ENCODE measurements around the gene CT45A8.
"Not testable (repeated sequence)": the region's sequence is repeated elsewhere in the genome, so short reads cannot be mapped to it uniquely, and the experiment has no call there.

CT45A8 gene

GRCh38 chrX:135888976-135889375, 34.6 kb upstream of the CT45A8 start:
- H3K9me3 ChIP-seq (ENCODE audit: insufficient read depth, low read length); H3K27ac ChIP-seq (ENCODE audit: low read length); H4K20me1 ChIP-seq (ENCODE audit: insufficient read depth, low read length); H3K4me1 ChIP-seq (ENCODE audit: low read length); H3K27me3 ChIP-seq (ENCODE audit: low read depth, low read length); H2AFZ ChIP-seq (ENCODE audit: low read depth, low read length); H3K36me3 ChIP-seq (replicated peaks; ENCODE audit: low read depth, low read length): not testable (repeated sequence)
- Histone ChIP-seq H3K4me2 (ENCODE audit: low read length) (peak overlapping the region; percentile 67), H3K4me3 (ENCODE audit: low read length) (peak overlapping the region; percentile 71), H3K79me2 (ENCODE audit: low read length) (peaks cover 12% of the 10 kb centered on the region), H3K9ac (ENCODE audit: low read length) (peak overlapping the region; percentile 39; the same call in 1 of the 2 replicates)
- peak; percentile 39 for TF ChIP-seq CTCF (IDR thresholded peaks at IDR 0.05; ENCODE audit: low read depth, low read length)

- Histone ChIP-seq H3K27ac (ENCODE audit: low read length) (peak overlapping the region; percentile 59), H3K79me2 (ENCODE audit: low read length) (peaks cover 12% of the 10 kb centered on the region), H3K4me2 (ENCODE audit: low read length) (peak overlapping the region; percentile 47), H3K9ac (ENCODE audit: low read length) (peak overlapping the region; percentile 74), H3K4me3 (ENCODE audit: low read length) (peak overlapping the region; percentile 70)
- H3K9me3 ChIP-seq (ENCODE audit: insufficient read depth, low read length); H3K4me1 ChIP-seq (ENCODE audit: low read length); H4K20me1 ChIP-seq (ENCODE audit: insufficient read depth, low read length); H3K36me3 ChIP-seq (replicated peaks; ENCODE audit: low read depth, low read length); H3K27me3 ChIP-seq (ENCODE audit: low read depth, low read length); H2AFZ ChIP-seq (ENCODE audit: low read depth, low read length): not testable (repeated sequence)
These were observed 33.9 kb upstream of the CT45A8 start for GRCh38 chrX:135888230-135888629.

- not testable (repeated sequence) for H3K27me3 ChIP-seq (ENCODE audit: low read depth, low read length); H3K9ac ChIP-seq (ENCODE audit: low read length); H2AFZ ChIP-seq (ENCODE audit: low read depth, low read length); H4K20me1 ChIP-seq (ENCODE audit: insufficient read depth, low read length); H3K36me3 ChIP-seq (replicated peaks; ENCODE audit: low read depth, low read length); H3K4me2 ChIP-seq (ENCODE audit: low read length); H3K79me2 ChIP-seq (ENCODE audit: low read length); H3K9me3 ChIP-seq (ENCODE audit: insufficient read depth, low read length); H3K4me3 ChIP-seq (ENCODE audit: low read length); H3K4me1 ChIP-seq (ENCODE audit: low read length); H3K27ac ChIP-seq (ENCODE audit: low read length)
These were observed 28.4 kb upstream of the CT45A8 start for GRCh38 chrX:135882741-135883140.

DNA sequence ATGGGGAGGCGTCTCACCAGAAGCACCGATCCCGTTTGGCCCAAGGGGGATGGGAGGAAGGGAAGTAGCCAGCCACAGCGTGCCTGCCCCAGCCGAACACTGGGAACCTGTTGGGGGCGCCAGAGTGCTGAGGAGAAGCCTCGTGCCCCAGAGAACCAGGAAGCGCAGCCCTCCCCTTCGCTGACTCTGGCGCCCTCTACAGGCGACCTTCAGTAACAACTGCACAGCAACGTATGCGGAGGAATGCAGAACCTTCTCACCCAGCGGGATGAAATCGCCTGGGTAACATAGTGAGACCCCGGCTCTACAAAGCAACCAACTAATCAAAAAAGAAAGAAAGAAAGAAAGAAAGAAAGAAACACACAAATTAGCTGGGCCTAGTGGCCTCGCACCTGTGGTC, 17.4 kb upstream of the CT45A8 start, which contains the start of gene CT45A9:
Gene CT45A9, minus strand, starts transcription at position 101 of the 400 bp plus-strand sequence. CDS start 3,751 bp downstream, outside the sequence.
- not testable (repeated sequence) for H4K20me1 ChIP-seq (ENCODE audit: insufficient read depth, low read length); H3K27me3 ChIP-seq (ENCODE audit: low read depth, low read length); H3K36me3 ChIP-seq (replicated peaks; ENCODE audit: low read depth, low read length); H3K4me2 ChIP-seq (ENCODE audit: low read length); H3K9me3 ChIP-seq (ENCODE audit: insufficient read depth, low read length); H3K9ac ChIP-seq (ENCODE audit: low read length); H3K4me3 ChIP-seq (ENCODE audit: low read length); H3K27ac ChIP-seq (ENCODE audit: low read length); H3K4me1 ChIP-seq (ENCODE audit: low read length); H3K79me2 ChIP-seq (ENCODE audit: low read length); H2AFZ ChIP-seq (ENCODE audit: low read depth, low read length)

DNA sequence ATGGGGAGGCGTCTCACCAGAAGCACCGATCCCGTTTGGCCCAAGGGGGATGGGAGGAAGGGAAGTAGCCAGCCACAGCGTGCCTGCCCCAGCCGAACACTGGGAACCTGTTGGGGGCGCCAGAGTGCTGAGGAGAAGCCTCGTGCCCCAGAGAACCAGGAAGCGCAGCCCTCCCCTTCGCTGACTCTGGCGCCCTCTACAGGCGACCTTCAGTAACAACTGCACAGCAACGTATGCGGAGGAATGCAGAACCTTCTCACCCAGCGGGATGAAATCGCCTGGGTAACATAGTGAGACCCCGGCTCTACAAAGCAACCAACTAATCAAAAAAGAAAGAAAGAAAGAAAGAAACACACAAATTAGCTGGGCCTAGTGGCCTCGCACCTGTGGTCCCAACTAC, 17.2 kb downstream of the CT45A8 start, which contains the start of gene CT45A7:
Gene CT45A7, minus strand, starts transcription at position 101 of the 400 bp plus-strand sequence. CDS start 3,747 bp downstream, outside the sequence.
- H4K20me1 ChIP-seq (ENCODE audit: insufficient read depth, low read length), result not testable (repeated sequence)

GRCh38 chrX:135819912-135820311, 34.4 kb downstream of the CT45A8 start, which contains the start of gene CT45A2:
Gene CT45A2 (minus strand): TSS chrX:135820012. CDS start chrX:135816265, 3,747 bp downstream.
- H3K27ac ChIP-seq (ENCODE audit: low read length); H3K9ac ChIP-seq (ENCODE audit: low read length); H2AFZ ChIP-seq (ENCODE audit: low read depth, low read length): not testable (repeated sequence)

More for the DNA sequence above, 17.2 kb downstream of the CT45A8 start, which contains the start of gene CT45A7:
- not testable (repeated sequence) for H3K4me2 ChIP-seq (ENCODE audit: low read length); H3K9ac ChIP-seq (ENCODE audit: low read length); H3K79me2 ChIP-seq (ENCODE audit: low read length); H2AFZ ChIP-seq (ENCODE audit: low read depth, low read length); H3K4me3 ChIP-seq (ENCODE audit: low read length); H3K4me1 ChIP-seq (ENCODE audit: low read length); H3K27me3 ChIP-seq (ENCODE audit: low read depth, low read length); H3K9me3 ChIP-seq (ENCODE audit: insufficient read depth, low read length); H3K36me3 ChIP-seq (replicated peaks; ENCODE audit: low read depth, low read length); H3K27ac ChIP-seq (ENCODE audit: low read length)

DNA sequence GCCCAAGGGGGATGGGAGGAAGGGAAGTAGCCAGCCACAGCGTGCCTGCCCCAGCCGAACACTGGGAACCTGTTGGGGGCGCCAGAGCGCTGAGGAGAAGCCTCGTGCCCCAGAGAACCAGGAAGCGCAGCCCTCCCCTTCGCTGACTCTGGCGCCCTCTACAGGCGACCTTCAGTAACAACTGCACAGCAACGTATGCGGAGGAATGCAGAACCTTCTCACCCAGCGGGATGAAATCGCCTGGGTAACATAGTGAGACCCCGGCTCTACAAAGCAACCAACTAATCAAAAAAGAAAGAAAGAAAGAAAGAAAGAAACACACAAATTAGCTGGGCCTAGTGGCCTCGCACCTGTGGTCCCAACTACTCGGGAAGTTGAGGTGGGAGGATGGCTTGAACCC, 51.7 kb downstream of the CT45A8 start, which contains the start of gene CT45A6:
Gene CT45A6, minus strand, starts transcription at position 101 of the 400 bp plus-strand sequence. CDS start 3,794 bp downstream, outside the sequence.
- not testable (repeated sequence) for H3K4me2 ChIP-seq (ENCODE audit: low read length); H3K9me3 ChIP-seq (ENCODE audit: insufficient read depth, low read length); H3K36me3 ChIP-seq (replicated peaks; ENCODE audit: low read depth, low read length); H4K20me1 ChIP-seq (ENCODE audit: insufficient read depth, low read length); H3K27me3 ChIP-seq (ENCODE audit: low read depth, low read length); H2AFZ ChIP-seq (ENCODE audit: low read depth, low read length); H3K4me3 ChIP-seq (ENCODE audit: low read length); H3K9ac ChIP-seq (ENCODE audit: low read length); H3K4me1 ChIP-seq (ENCODE audit: low read length); H3K79me2 ChIP-seq (ENCODE audit: low read length); H3K27ac ChIP-seq (ENCODE audit: low read length)

More at GRCh38 chrX:135819912-135820311, 34.4 kb downstream of the CT45A8 start, which contains the start of gene CT45A2:
- not testable (repeated sequence) for H3K4me1 ChIP-seq (ENCODE audit: low read length); H3K9me3 ChIP-seq (ENCODE audit: insufficient read depth, low read length); H3K79me2 ChIP-seq (ENCODE audit: low read length); H3K36me3 ChIP-seq (replicated peaks; ENCODE audit: low read depth, low read length); H4K20me1 ChIP-seq (ENCODE audit: insufficient read depth, low read length); H3K4me2 ChIP-seq (ENCODE audit: low read length); H3K4me3 ChIP-seq (ENCODE audit: low read length); H3K27me3 ChIP-seq (ENCODE audit: low read depth, low read length)

All from OCI-LY3 (cell line).